BE2C (cell line): ENCODE data around the gene PM20D1.

Source experiments
- DNase-seq: peaks from one replicate; pipeline ENCODE4 v3.0.0-alpha.2; 2020
- H3K27me3 ChIP-seq: fragments of 250-450 bp; sonication (Bioruptor Pico); 2 replicates; pipeline ENCODE4 v1.5.1; 2020; ENCODE audit warnings: mild to moderate bottlenecking
- H3K36me3 ChIP-seq: fragments of 250-450 bp; sonication (Bioruptor Pico); 2 replicates; pipeline ENCODE4 v1.5.1; 2020; ENCODE audit warnings: mild to moderate bottlenecking
- H3K4me1 ChIP-seq: fragments of 250-450 bp; sonication (Bioruptor Pico); 2 replicates; pipeline ENCODE4 v1.5.1; 2020
- H3K4me3 ChIP-seq: 2 replicates; pipeline ENCODE4 v1.5.1; 2011; ENCODE audit warnings: low read depth, low read length
- H3K9me3 ChIP-seq: fragments of 250-450 bp; sonication (Bioruptor Pico); 2 replicates; pipeline ENCODE4 v1.5.1; 2020
- CTCF ChIP-seq: IDR thresholded peaks from 2 replicates; pipeline ENCODE4 v1.5.1; 2012; ENCODE audit warnings: mild to moderate bottlenecking, low read depth, low read length

Gene PM20D1

GRCh38 chr1:205817364-205817763 lies 32.6 kb downstream of the PM20D1 start:
- Histone ChIP-seq H3K9me3 (no peaks in the 10 kb centered on the region), H3K4me1 (no peaks in the 10 kb centered on the region), H3K27me3 (0 out of 2 replicates have a peak, but pooled peaks cover 2% of the 10 kb centered on the region), H3K4me3 (no peak overlapping the region), H3K36me3 (no peaks in the 10 kb centered on the region)
- DNase-seq: no peak
- TF ChIP-seq CTCF: no peak

DNA sequence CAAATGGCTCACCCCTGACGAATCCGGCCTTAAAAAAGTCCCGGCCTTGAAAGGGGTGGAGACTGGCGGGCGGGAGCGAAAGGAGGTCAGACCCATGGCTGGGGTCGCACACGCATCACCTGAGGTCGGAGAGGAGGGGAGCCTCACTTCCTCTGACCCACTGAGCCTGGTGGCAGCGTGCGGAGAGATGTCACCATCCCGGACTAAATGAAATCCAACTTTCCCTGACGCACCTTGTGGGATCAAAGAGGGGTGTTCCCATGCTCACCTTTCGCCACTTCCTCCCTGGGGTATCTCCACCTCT lies 36.2 kb downstream of the PM20D1 start:
- H3K27me3 ChIP-seq: 0 out of 2 replicates have a peak, but pooled peaks cover 2% of the 10 kb centered on the region
- no peaks in the 10 kb centered on the region for H3K4me1 ChIP-seq
- H3K36me3 ChIP-seq: peaks cover 5% of the 10 kb centered on the region
- TF ChIP-seq CTCF: no peak
- no peak for DNase-seq
- no peaks in the 10 kb centered on the region for H3K9me3 ChIP-seq
- H3K4me3 ChIP-seq: peak overlapping the region; percentile 81

DNA sequence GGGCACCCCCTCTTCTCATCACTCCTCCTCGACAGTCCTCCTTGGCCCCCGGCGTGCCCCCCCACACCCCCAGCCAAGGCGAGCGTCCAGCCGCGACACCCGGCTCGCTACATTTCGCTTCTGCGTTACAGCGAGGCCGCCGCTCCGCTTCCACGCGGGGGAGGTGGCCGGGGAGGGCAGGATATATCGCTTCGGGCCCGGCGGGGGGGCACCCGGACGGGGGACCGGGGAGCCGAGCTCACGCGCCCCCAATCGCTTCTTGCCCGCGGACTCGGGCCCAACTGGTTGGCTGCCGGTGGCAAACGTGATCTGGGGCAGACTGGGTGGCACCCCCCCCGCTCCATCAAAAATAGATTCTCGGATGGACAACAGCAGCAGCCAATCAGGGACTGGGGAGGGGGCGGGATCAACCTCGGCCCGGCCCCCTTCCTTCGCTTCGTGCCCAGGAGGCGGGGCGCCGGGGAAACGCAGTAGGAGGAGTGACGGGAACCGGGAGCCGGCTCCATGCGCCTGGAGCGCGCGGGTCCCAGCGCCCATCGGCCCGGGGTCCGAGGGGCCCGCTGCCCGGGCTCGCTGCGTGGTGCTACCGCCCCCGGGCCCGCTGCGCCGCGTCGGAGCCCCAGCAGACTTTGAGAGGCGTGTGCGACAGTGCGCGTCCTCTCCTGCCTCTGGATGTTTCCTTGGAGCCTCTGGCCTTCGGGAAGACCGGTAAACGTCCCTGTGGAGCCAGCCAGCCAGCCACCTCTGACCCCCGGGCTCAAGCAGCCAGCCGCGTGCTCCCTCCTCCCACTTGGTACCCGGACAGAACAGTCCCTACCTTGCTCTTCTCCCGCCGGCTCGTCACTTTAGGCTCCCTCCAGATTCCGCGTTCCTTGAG lies 36.8 kb downstream of the PM20D1 start, which contains the start of gene SLC41A1:
TSS of gene SLC41A1 (minus strand) at position 321 of the 877 bp plus-strand sequence. CDS start 2,757 bp downstream, outside the sequence.
- H3K4me1 ChIP-seq: no peaks in the 10 kb centered on the region
- TF ChIP-seq CTCF: no peak
- H3K4me3 ChIP-seq: peak within 1 kb of the TSS; percentile 81
- H3K27me3 ChIP-seq: 0 out of 2 replicates have a peak, but pooled peaks cover 2% of the 10 kb centered on the region
- no peaks in the 10 kb centered on the region for H3K9me3 ChIP-seq
- peak; percentile 92 for DNase-seq
- peaks cover 5% of the 10 kb centered on the region for H3K36me3 ChIP-seq

DNA sequence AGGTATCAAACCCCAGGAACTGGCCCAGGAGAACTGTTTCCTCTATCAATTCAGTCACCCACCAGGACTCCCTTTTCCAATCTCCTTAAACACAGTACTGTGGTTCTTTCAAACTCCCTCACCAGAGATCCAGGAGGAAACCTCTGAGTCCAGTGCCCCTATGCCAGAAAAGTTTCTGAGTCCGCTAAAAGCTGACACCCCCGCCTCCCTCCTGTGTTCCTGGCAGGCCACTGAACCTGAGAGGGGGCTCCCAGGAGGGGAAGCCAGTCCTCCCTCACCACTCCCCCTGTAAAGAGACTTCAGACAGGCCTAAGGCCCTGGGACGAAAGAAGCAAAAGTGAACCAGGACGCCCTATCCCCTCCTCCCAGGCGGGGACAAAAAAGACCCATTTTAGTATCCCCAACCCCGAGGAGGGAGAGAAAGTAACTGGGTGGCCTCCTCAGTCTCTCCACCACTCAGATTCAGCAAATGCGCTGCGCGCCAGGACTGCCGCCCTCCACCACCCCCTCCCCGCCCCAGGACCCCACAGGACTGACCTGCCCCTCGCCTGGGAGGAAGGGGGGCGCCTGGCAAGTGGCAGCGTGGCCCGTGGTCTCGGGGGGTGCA lies 37.6 kb downstream of the PM20D1 start:
- peaks cover 5% of the 10 kb centered on the region for H3K36me3 ChIP-seq
- no peak for TF ChIP-seq CTCF
- peak overlapping the region; percentile 81 for H3K4me3 ChIP-seq
- H3K27me3 ChIP-seq: 0 out of 2 replicates have a peak, but pooled peaks cover 2% of the 10 kb centered on the region
- no peaks in the 10 kb centered on the region for H3K9me3 ChIP-seq
- peak; percentile 42 for DNase-seq
- no peaks in the 10 kb centered on the region for H3K4me1 ChIP-seq

DNA sequence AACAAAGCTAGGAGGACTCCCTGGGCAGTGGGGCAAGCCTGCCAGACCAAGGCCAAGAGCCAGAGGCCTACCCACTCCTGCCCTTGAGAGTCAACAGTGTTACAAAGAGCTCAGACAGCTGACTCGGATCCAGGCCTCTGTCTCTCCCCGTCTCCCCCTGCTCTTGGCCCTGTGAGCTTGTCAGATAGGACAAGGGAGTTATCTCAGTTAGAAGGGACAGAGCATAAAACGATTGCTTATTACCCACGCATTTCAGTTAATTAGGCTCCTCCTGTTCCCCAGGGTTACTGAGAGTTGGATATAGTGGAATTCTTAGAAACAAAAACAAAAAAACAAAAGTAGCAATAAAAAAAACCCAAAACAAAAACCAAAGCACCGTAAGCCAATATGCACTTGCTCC lies 38.3 kb downstream of the PM20D1 start:
- Histone ChIP-seq H3K4me1 (no peaks in the 10 kb centered on the region), H3K9me3 (no peaks in the 10 kb centered on the region), H3K36me3 (peaks cover 5% of the 10 kb centered on the region), H3K27me3 (0 out of 2 replicates have a peak, but pooled peaks cover 2% of the 10 kb centered on the region), H3K4me3 (peak overlapping the region; percentile 81)
- DNase-seq: peak; percentile 21
- no peak for TF ChIP-seq CTCF
